Cardiac septum (tissue), 1 donor: ENCODE measurements around the gene LIF. TPM values are rescaled to one million over a fixed set of nuclear protein-coding genes. Genes with fewer than 3 reads are reported as not detected.
"Not testable (repeated sequence)": the region's sequence is repeated elsewhere in the genome, so short reads cannot be mapped to it uniquely, and the experiment has no call there.

Source experiments
- DNase-seq: peaks from one replicate; pipeline ENCODE4 v3.0.0-alpha.2; 2020; ENCODE audit warnings: low spot score
- intact Hi-C: fragments of 100-400 bp; cut with DNase I; formaldehyde crosslinking; loops from one replicate; pipeline ENCODE4 v1.14.0; 2022
- total RNA-seq: library from RNA; stranded (reverse); fragmentation: NEBNext Ultra II Directional; extraction: Animal tissue kit (Norgen Biotek cat#: 25700); gene quantifications from one replicate; pipeline ENCODE4 v1.2.1, GENCODE V29; 2021
- donor health status: DM: no; HTN: no; CAD: no.

The LIF gene
- total RNA-seq, 1 donor from 2014 or later = 0.78 TPM

DNA sequence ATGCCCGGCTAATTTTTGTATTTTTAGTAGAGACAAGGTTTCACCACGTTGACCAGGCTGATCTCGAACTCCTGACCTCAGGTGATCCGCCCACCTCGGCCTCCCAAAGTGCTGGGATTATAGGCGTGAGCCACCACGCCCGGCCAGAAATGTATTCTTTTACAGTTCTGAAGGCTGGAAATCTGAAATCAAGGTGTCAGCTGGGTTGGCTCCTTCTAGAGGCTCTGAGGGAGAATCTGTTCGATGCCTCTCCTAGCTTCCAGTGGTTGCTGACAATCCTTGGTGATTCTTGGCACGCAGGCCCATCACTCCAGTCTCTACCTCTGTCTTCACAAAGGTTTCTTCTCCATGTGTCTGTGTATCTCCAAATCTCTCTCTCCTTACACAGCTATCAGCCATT, 45.7 kb downstream of the LIF start:
- intact Hi-C loops, DNase-seq: not testable (repeated sequence)

DNA sequence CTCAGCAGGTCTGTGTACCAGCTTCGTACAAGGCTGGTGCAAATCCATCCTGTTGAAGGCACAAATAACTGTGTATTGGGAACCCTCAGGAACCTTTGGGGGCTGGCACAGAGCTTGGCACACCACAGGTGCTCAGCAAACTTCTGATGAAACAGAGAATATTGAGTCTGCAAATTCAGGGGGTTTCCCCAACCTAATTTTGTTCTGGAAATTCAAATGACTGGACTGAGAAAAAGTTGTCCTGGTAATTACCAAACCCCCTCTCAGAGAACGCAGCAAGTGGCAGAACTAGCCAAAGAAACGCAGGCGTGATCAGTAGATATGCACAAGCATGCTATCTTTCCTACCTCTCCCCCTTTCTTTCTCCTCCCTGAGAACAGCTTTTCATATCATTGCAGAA, 47.6 kb downstream of the LIF start:
- DNase-seq = no peak
- intact Hi-C loops = no loop called here

DNA sequence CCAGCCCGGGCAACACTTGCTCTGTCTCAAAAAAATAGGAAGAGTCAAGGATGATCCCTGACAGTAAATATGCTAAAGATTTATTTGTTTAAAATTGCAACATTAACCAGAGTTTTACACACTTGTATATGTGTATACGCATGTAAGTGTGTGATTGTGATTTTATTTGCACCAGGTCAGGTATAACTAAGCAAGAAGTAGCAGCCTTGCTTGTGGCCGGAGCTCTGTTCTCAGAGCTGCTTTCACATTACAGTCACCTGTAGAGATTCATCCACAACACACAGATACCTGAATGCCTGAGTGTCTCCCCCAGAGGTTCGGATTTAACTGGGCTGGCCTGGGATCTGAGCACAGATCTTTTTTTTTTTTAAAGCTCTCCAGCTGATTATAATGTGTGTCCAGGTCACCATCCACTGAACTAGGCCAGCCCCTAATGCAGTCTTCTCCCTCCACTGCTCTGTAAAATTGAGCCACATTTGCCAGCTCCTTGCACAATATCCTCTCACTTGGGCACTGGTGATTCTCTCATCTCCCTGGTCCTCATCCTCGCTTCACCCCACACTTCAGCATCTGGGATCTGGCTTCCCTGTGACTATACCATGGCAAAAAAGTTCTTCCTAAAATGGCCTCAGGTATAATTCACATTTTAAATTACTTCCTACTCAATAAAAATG, 48.3 kb downstream of the LIF start:
- DNase-seq = no peak
- intact Hi-C loops = no loop called here

DNA sequence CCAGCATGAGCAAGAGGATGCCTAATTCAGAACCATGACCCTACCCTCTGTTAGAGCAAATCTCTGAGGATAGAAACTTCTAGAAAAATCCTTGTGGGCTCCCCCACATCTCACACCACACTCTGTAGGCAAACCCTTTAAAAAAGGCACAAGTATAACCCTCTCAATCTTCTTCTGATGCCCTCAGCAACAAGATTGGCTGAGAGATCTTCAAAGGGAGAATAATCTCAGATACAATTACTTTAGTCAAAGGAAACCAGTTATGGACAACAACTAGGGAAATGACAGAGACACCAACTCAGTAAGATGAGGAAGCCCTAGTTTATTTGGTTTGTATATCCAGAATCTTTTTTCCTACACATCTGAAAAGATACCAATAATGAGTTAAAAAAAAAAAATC, 49.2 kb downstream of the LIF start:
- intact Hi-C loops = no loop called here
- DNase-seq = no peak

DNA sequence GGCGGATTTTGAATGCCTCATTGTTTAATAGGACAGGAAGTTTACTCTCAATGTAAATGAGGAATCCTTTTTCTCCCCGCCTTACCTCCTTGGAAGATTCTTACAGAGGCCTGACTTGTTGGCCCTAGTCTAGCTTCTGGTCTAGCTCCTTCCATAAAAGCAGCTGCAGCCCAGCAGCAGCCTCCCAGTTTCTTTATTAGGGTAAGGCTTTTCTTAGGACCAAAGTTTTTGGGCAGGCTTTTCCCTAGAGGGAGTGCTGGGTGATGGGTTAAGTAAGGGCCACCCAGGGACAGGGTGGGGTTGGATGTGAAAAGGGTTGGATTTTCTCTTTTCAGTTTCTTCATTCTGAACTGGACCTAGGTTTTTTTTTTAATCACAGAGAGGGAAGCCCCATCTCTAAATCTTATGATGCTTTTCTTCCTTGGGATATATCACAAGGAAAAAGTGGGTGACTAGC, 49.7 kb downstream of the LIF start:
- no peak for DNase-seq
- intact Hi-C loops = no loop called here

DNA sequence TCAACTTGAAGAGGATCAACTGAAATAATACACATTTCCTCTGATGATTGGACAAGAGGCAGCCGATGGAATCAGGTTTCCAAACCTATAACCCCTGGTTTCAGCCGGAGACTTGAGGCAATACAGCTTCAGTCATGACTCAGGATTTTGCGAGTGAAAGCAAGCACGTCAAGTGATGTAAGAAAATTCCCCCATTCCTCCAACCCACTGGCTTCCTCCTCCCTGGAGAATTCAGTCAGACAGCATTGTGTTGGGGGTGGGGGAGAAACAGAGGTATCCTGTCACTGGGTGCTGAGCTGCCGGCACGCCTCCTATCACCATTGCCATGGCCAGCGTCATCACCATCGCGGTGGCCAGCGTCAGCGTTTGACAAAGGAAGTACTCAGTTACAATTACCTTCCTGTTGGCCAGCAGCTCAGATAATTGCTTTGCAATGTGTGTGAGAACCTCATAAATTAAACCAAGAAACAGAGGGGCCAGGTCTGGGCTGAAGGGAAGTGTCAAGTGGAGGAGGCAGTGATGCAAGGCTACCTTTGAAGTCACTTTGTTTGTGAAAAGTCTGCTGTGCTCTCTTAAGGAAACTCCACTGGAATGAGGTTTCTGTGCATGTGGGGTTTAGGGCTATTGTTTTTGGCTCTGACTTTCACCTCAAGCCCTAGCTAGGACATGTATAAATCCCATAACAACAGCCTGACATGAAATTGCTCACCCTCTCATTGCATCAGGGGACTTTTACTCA, 50.2 kb downstream of the LIF start:
- intact Hi-C loops = no loop called here
- peak; percentile 94 for DNase-seq

DNA sequence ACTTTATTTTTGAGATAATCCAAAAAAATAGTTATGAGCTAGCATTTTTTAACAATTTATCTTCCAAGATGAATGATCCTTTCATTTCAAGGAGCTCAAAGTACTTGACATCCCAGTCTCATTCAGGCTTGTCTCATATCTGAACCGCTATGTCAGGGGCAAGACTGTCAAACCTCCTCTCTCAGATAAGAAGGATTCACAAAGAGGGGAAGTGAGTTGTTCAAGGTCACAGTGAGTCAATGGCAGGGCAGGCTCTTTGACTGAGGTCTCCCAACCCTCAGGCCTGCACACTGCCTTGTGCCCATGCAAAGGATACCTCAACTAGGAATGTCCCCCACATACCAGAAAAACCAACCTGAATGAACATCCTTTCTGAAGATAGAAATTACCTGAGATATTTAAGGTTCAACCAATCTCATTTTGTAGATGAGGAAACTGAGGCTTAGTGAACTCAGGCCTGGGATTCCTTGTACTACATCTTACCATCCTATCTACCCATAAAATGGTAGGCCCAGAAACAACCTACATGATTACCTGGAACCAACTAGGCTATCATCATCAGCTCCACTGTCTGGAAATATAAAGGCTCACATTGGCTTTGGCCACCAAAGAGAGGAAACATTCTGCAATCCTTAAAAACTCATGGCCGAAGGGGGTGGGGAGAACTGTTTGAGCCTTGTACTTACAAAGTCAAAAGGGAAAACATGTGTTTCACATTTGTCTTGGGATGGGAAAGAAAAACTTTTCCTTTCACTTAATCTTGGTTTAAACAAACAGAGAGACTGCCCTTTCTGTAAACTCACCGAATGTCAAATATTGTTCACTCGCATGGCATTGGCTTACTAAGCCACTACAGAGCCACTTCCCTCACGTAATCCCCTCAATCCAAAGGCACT, 51.1 kb downstream of the LIF start:
- intact Hi-C loops = no loop called here
- no peak for DNase-seq

DNA sequence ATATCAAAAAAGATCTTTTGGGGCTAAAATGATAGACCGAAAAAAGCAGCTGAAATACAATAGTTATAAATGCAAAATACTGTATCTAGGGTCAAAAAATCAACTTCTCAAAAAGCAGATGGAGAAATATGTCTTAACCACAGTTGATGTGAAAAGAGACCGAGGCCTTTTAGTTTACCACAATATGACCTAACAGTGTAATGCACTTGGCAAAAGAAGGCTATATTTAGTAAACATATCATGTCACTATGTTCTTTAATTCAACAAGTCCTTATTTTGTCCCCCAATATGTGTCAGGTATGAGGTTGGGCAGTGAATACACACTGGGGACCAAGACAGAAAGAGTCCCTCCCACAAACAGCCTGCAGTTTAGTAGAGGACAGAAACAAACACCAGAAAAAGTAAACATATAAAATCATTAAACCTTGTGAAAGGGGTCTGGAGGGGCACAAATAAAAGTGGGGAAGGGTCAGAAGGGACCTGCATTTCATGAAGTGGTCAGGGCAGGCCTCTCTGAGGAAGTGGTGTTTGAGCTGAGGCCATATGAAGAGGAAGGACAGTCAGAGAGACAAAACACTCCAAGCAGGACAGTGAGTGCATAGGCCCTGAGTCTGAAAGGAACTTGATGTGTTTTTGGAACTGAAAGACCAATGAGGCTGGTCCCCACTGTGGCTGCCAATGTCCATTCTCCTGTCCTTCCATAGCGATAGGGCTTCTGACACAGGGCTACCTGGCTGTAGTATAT, 53.4 kb downstream of the LIF start:
- intact Hi-C loops = no loop called here
- no peak for DNase-seq

DNA sequence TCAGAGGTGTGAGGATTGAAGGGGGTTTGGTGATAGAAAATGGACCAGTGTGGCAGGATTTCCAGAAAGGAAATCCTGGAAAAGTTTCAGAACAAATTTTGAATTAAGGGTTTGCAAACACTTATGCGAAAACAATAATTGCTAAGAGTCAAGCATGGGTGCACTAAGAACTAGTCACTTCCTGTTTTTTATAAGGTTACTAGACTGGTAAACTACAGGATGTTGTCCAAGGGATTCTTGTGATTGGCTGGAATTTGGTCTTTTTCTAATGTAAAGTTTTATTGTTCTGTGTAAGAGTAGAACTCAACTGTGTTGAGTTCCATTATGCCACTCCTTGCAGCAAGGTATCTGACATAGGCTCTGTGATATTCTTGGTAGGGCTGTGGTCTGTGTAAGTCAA, 54.1 kb downstream of the LIF start:
- intact Hi-C loops = no loop called here
- no peak for DNase-seq

DNA sequence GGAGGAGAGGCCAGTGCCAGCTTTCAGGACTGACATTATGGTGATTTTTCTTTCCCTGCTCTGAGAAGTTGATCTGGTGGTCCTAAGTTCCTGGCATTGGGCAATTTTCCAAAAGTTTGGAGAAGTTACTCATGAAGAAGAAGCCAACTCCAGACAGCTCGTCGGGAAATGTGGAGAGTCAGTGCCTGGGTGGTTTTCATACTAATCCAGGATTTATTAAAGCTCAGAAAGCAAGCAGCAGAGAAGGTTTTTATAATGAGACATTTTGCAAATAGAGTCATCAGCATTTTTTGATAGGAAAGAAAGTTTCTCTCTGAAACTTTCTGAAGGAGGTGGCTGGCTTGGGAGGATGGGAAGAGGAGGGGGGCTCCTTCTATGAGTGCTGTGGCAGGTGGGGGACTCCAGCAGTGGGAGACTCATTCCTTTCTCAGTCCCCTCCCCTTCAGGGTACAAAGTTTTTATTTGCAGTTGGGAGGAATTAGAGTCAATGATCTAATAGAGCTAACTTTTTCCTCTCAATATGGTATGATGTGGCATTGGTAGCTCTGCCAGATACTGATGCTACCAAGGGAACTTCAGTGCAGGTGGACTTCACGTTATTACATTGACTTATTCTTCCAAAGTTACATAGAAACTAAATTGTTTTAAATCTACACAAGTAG, 55.4 kb downstream of the LIF start:
- intact Hi-C loops = no loop called here
- no peak for DNase-seq

DNA sequence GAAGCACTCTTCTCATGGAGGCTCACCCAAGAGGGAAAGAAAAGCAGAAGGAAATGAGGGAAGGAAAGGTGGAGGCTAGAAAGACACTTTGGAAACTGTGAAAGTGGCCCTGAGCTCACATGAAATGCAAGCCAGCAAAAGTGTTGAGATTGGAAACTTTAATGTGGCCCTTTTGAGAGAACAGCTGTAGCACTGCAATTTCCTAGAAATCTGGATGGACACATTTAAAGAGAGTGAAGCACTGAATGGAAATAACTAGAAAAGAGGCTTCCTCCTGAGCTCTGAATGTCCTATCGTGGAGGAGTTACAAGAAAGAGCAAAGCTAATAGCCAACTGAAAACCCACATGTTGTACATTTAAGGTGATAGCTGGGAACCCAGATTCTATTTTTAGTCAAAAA, 56.0 kb downstream of the LIF start:
- intact Hi-C loops = no loop called here
- no peak for DNase-seq

Other genes starting within 250 kb of the LIF start
- 0.16 TPM for gene HORMAD2, start 166.3 kb downstream of the LIF start, total RNA-seq
- 0.32 TPM for gene OSM, start 20.1 kb upstream of the LIF start, total RNA-seq
- 5.0 TPM for gene CASTOR1, start 42.7 kb upstream of the LIF start, total RNA-seq
- gene TBC1D10A, start 80.2 kb upstream of the LIF start, total RNA-seq = 5.7 TPM
- 106 TPM for gene SF3A1, start 110.1 kb upstream of the LIF start, total RNA-seq
- gene CCDC157, start 110.2 kb upstream of the LIF start, total RNA-seq = 0.78 TPM
- gene RNF215, start 140.7 kb upstream of the LIF start, total RNA-seq = 10.5 TPM
- 1.3 TPM for gene SEC14L2, start 150.3 kb upstream of the LIF start, total RNA-seq
- gene MTFP1, start 179.0 kb upstream of the LIF start, total RNA-seq = 10.2 TPM
- gene SEC14L3, start 225.3 kb upstream of the LIF start, total RNA-seq = not detected